ENCODE measurements around the gene MUC4. TPM values are rescaled to one million over a fixed set of nuclear protein-coding genes. Genes with fewer than 3 reads are reported as not detected.

The MUC4 gene
- total and polyA plus RNA-seq, 9 of the 15 experiments (the other 6 are each of a cell fraction or from before 2014, with no cell fraction given) = under 0.01 to 0.21 (median 0.10) TPM; not detected in 4

- TF ChIP-seq ARID4B (CRISPR knock-in tag; IDR thresholded peaks at IDR 0.05) (0 out of 2 replicates have a peak, but pooled peaks have one; percentile 29), ZNF395 (CRISPR knock-in tag; IDR thresholded peaks at IDR 0.05) (0 out of 2 replicates have a peak, but pooled peaks have one; percentile 33), ZNF41 (CRISPR knock-in tag; conservative IDR thresholded peaks at IDR 0.05) (no peak), ARID3B (CRISPR knock-in tag; IDR thresholded peaks at IDR 0.05; ENCODE audit: borderline replicate concordance) (0 out of 2 replicates have a peak, but pooled peaks have one; percentile 50), ZNF133 (CRISPR knock-in tag; IDR thresholded peaks at IDR 0.05) (0 out of 2 replicates have a peak, but pooled peaks have one; percentile 5), NFIC (IDR thresholded peaks at IDR 0.05) (peak; percentile 62), TEAD4 (IDR thresholded peaks at IDR 0.05; ENCODE audit: low read length) (no peak), TEAD4 (CRISPR knock-in tag; IDR thresholded peaks at IDR 0.05; ENCODE audit: borderline replicate concordance) (0 out of 2 replicates have a peak, but pooled peaks have one; percentile 9), MAFF (IDR thresholded peaks at IDR 0.05; ENCODE audit: low read length) (peak; percentile 3; the same call in 1 of the 2 replicates), THAP12 (CRISPR knock-in tag; IDR thresholded peaks at IDR 0.05) (0 out of 2 replicates have a peak, but pooled peaks have one; percentile 25), RUNX1 (IDR thresholded peaks at IDR 0.05; ENCODE audit: low read depth) (no peak), ARID3A (IDR thresholded peaks at IDR 0.05; ENCODE audit: borderline replicate concordance, low read depth, low read length) (no peak), PURB (CRISPR knock-in tag; IDR thresholded peaks at IDR 0.05; ENCODE audit: low read depth) (no peak)
Measured at GRCh38 chr3:195714380-195715011, 97.2 kb downstream of the MUC4 start (continued).

Measured in K562 (cell line).